Thyroid gland (tissue), 4 donors: ENCODE measurements around the gene FHIT. TPM values are rescaled to one million over a fixed set of nuclear protein-coding genes. Genes with fewer than 3 reads are reported as not detected.

Experiments used
- DNase-seq, 2 donors: peaks; one replicate each; pipeline ENCODE4 v3.0.0-alpha.2; 2019
- H3K27ac ChIP-seq, 3 donors: fragments of 200-600 bp; sonication (generic); 1 replicate in 2 of 3; 2 replicates in 1 of 3; pipeline ENCODE4 v1.5.1; 2016 to 2019; ENCODE audit warnings: mild to moderate bottlenecking in 1 of 3, moderate library complexity in 1 of 3
- H3K27me3 ChIP-seq: fragments of 200-600 bp; sonication (generic); one replicate; pipeline ENCODE4 v1.5.1; 2019
- H3K36me3 ChIP-seq, 2 donors: fragments of 200-600 bp; sonication (generic); one replicate each; pipeline ENCODE4 v1.5.1; 2016 to 2019
- H3K4me1 ChIP-seq, 2 donors: fragments of 200-600 bp; sonication (generic); one replicate each; pipeline ENCODE4 v1.5.1; 2017 to 2019
- H3K4me3 ChIP-seq, 3 donors: fragments of 200-600 bp; sonication (generic); replicated peaks in 1 of 3; 1 replicate in 2 of 3; 2 replicates in 1 of 3; pipeline ENCODE4 v1.5.1; 2016; ENCODE audit warnings: mild to moderate bottlenecking in 1 of 3
- H3K9me3 ChIP-seq: fragments of 200-600 bp; sonication (generic); one replicate; pipeline ENCODE4 v1.5.1; 2017
- POLR2A ChIP-seq, 2 donors: fragments of 450-650 bp; IDR thresholded peaks; one replicate each; pipeline ENCODE4 v1.6.1; 2017; ENCODE audit warnings: antibody characterized with exemption in 2 of 2, mild to moderate bottlenecking in 2 of 2, moderate library complexity in 1 of 2
- WGBS, 2 donors: methylation state at CpG; one replicate each; pipeline ENCODE4 v1.1.5; 2017; 5-methylcytosine and 5-hydroxymethylcytosine counted together
- intact Hi-C: fragments of 100-400 bp; cut with DNase I; formaldehyde crosslinking; loops from one replicate; pipeline ENCODE4 v1.15.1; 2023
- total RNA-seq, 4 donors: library from RNA; depleted of rRNA; stranded (reverse); fragments of >200 nt; gene quantifications; one replicate each; pipeline ENCODE4 v1.2.3, GENCODE V29; 2016
- TF ChIP-seq, protein P1 (sequence below), 6 experiments: fragments of 200-600 bp in 3 of 6; fragments of 450-650 bp in 3 of 6; sonication (generic) in 3 of 6; IDR thresholded peaks; one replicate each; pipeline ENCODE4 v1.5.1; 2016 to 2019; ENCODE audit warnings: antibody characterized with exemption in 6 of 6, mild to moderate bottlenecking in 2 of 6, inconsistent platforms in 1 of 6, moderate library complexity in 1 of 6

Gene FHIT
- total RNA-seq, 4 donors from 2014 or later = 12.2 to 18.9 (median 16.2) TPM

DNA sequence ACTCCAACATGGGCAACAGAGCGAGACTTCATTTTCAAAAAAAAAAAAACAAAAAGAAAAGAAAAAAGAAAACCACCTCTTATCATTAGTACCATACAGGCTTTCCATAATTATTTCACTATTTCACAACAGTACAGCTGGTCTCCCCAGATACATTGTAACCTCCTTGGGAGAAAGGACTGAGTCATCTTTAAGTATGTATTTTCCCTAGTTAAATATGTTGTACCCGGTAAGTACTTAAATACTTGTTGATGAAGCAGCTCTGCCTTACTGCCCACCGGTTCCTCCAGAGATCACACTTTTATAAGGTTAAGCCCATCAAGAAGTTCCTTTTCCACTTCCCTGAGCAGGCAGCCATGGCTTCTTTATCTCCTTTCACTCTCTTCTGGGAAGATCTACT is 1412.0 kb downstream of the FHIT start:
- Histone ChIP-seq H3K27me3 (no peaks in the 10 kb centered on the region), H3K9me3 (no peaks in the 10 kb centered on the region), H3K27ac (no peak overlapping the region), H3K36me3 (no peaks in the 10 kb centered on the region), H3K4me3 (no peak overlapping the region), H3K4me1 (no peaks in the 10 kb centered on the region)
- DNase-seq = no peak
- TF ChIP-seq, protein P1, sequence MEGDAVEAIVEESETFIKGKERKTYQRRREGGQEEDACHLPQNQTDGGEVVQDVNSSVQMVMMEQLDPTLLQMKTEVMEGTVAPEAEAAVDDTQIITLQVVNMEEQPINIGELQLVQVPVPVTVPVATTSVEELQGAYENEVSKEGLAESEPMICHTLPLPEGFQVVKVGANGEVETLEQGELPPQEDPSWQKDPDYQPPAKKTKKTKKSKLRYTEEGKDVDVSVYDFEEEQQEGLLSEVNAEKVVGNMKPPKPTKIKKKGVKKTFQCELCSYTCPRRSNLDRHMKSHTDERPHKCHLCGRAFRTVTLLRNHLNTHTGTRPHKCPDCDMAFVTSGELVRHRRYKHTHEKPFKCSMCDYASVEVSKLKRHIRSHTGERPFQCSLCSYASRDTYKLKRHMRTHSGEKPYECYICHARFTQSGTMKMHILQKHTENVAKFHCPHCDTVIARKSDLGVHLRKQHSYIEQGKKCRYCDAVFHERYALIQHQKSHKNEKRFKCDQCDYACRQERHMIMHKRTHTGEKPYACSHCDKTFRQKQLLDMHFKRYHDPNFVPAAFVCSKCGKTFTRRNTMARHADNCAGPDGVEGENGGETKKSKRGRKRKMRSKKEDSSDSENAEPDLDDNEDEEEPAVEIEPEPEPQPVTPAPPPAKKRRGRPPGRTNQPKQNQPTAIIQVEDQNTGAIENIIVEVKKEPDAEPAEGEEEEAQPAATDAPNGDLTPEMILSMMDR (IDR thresholded peaks at IDR 0.05) = no peak
- no peak for TF ChIP-seq POLR2A (IDR thresholded peaks at IDR 0.05)
- intact Hi-C loops = no loop called here
- 82% methylated on average over 3 of the region's 3 CpGs for WGBS, 2 donors

GRCh38 chr3:59836531-59836930 is 1414.7 kb downstream of the FHIT start:
- no peaks in the 10 kb centered on the region for H3K9me3 ChIP-seq
- no peak overlapping the region for H3K4me3 ChIP-seq
- H3K27ac ChIP-seq = no peak overlapping the region
- TF ChIP-seq, protein P1 (IDR thresholded peaks at IDR 0.05) = no peak
- TF ChIP-seq POLR2A (IDR thresholded peaks at IDR 0.05) = no peak
- WGBS, 2 donors = 88 to 95% methylated on average over 3 of the region's 3 CpGs
- DNase-seq = no peak
- intact Hi-C loops = no loop called here
- no peaks in the 10 kb centered on the region for H3K27me3 ChIP-seq
- no peaks in the 10 kb centered on the region for H3K4me1 ChIP-seq
- H3K36me3 ChIP-seq = no peaks in the 10 kb centered on the region

GRCh38 chr3:59832702-59833101 is 1418.5 kb downstream of the FHIT start:
- Histone ChIP-seq H3K4me1 (no peaks in the 10 kb centered on the region), H3K27ac (no peak overlapping the region), H3K4me3 (no peak overlapping the region), H3K9me3 (no peaks in the 10 kb centered on the region), H3K27me3 (no peaks in the 10 kb centered on the region), H3K36me3 (no peaks in the 10 kb centered on the region)
- intact Hi-C loops = no loop called here
- DNase-seq = no peak
- 71 to 91% methylated on average over 3 of the region's 3 CpGs for WGBS, 2 donors
- TF ChIP-seq POLR2A (IDR thresholded peaks at IDR 0.05) = no peak
- TF ChIP-seq, protein P1 (IDR thresholded peaks at IDR 0.05) = no peak

GRCh38 chr3:59832241-59832640 is 1419.0 kb downstream of the FHIT start:
- DNase-seq = no peak
- Histone ChIP-seq H3K4me3 (no peak overlapping the region), H3K27ac (no peak overlapping the region), H3K27me3 (no peaks in the 10 kb centered on the region), H3K4me1 (no peaks in the 10 kb centered on the region), H3K9me3 (no peaks in the 10 kb centered on the region), H3K36me3 (no peaks in the 10 kb centered on the region)
- WGBS, 2 donors = 85 to 90% methylated on average over 3 of the region's 3 CpGs
- TF ChIP-seq, protein P1 (IDR thresholded peaks at IDR 0.05) = no peak
- no peak for TF ChIP-seq POLR2A (IDR thresholded peaks at IDR 0.05)
- intact Hi-C loops = no loop called here

DNA sequence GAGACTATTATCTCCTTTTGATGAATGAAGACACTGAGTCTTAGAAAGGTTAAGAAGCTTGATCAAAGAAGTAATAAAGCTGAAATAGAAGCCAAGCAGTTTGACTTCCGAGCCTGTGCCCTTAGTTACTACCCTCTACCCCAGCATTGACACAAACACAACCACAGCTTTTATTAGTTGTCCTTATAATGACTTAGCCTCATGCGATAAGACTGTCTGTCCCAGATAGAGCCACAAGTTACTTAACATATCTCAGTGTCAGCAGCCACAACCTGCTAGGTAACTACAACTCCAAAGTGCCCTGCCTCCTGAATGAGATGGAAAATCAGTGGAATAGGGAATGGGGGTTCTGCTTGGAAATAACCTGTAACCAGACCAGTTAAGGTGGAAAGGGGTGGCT is 1419.9 kb downstream of the FHIT start:
- WGBS, 2 donors = 95 to 98% methylated on average over 2 of the region's 2 CpGs
- DNase-seq = no peak
- intact Hi-C loops = no loop called here
- Histone ChIP-seq H3K9me3 (no peaks in the 10 kb centered on the region), H3K27me3 (no peaks in the 10 kb centered on the region), H3K4me3 (no peak overlapping the region), H3K36me3 (no peaks in the 10 kb centered on the region), H3K4me1 (no peaks in the 10 kb centered on the region), H3K27ac (no peak overlapping the region)
- no peak for TF ChIP-seq POLR2A (IDR thresholded peaks at IDR 0.05)
- TF ChIP-seq, protein P1 (IDR thresholded peaks at IDR 0.05) = no peak
